NCI-H748 (cell line): ENCODE data around the gene NPBWR2.

ENCODE experiments used
- DNase-seq: peaks from one replicate; lab custom pipeline; 2025; ENCODE audit not compliant: unreplicated experiment; lab: John Stamatoyannopoulos, UW

The NPBWR2 gene

DNA sequence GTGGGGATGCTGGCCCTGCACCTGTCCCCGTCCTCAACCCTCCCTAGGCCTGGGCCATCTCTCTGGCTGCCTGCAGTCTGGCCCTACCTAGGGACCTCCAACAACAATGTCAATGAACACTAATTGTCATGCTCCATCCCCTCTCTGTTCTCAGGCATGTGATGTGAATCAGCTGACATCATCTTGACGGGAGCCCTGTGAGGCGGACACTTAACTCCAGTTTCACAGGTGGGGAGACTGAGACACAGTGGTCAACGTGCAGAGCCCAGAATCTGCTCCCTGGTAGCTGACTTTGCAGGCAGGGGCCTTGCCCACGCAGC, 45.1 kb downstream of the NPBWR2 start:
- no peak for DNase-seq

DNA sequence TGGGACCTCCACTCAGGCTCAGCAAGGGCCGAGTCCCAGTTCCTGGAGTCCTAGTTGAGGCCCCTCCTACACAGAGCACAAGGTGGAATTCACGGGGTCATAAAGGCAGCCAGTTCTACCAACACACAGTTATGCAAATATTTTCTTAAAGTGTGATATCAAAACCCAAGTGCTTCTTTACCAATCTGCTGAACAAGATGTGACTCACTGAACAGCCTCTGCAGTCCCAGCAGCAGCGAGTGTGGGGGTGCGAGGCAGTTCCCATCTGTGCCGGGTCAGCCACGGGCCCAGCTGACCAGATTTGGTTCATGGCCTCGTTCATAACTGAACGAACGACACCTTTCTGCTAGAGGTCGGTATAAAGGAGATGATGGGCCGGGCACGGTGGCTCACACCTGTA, 48.8 kb downstream of the NPBWR2 start:
- DNase-seq: no peak

DNA sequence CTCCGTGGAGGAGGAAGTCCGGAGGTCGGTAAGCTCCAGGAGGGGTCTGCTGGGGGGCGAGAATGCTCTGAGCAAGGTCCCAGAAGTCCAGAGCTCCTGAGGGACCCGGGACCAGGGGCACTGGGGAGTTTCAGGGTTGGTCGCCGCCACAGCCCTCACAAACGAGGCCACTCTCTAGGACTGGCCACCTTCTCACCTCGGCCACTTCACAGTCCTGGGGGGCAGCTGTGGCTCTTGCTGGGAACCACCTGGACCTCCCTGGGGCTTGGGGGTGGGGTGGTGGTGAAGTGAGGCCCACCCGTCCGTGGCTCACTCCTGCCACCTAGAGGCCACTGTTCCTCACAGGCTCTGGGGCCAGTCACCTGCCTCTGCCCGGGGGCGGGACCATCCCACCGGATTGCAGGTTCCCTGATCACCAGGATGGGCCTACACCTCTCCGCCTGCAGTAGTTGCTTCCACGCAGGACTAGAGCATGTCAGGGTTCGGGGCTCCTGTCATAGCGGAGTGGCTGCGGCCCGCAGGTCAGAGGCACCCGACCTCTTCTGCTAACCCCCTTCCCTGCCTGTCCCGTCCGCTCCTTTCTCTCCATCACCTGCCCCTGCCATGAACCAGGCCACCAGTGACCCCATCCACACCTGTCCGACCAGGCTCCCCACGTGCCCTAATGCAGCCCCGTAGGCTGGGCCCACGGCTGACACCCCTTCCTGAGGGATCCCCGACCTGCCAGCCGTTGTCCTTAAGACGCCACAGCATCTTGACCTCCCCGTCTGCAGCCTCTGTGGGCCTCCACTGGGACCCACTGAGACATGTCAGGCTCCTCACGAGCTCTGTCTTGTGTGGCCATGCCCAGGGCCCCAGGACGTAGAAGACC, 49.5 kb downstream of the NPBWR2 start:
- DNase-seq: peak; percentile 58

DNA sequence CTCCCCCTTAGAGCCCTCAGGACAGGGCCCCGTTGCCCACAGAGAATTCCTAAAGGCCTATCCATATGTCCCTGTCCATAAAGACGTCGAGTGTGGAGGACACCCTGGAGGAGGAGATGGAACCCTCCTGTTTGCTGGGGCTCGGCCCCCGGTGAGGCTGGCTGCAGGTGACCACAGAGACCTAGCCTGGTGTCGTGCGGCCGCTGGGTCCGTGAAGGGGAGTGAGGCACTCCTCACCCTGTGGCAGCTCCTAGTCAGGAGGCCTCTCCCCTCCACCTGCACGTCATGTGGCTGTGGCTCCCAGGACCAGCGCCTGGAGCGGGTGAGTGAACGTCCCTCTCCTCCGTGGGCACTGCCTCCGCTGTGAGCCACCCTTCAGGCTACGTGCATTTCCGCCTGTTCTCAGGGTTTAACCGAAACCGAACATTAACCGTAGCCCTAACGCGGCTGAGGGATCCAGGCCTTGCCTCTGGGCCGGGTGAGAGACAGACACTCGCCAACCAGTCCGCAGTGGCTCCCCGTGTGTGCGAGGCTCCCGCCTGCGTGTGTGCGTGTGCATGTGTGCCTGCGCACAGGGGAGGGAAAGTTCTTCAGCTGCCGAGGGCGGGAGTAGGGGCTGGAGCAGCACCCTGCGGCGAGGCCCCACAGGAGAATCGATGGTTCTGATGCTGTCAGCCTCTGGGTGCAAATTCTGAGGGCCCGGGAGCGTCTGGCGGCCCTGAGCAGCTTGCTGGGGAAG, 50.3 kb downstream of the NPBWR2 start:
- no peak for DNase-seq

DNA sequence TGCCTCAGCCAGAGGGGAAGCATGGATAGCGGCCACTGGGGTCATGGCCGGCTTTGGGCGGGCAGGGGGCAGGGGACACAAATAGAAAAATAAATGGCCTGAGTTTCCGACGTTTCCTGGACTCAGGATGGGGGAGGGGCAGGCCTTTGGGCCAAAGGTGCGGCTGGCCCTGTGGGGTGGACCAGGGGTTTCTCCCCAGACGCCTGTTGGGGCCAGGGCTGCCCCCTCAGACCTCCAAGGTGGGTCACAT, 50.8 kb downstream of the NPBWR2 start:
- no peak for DNase-seq

DNA sequence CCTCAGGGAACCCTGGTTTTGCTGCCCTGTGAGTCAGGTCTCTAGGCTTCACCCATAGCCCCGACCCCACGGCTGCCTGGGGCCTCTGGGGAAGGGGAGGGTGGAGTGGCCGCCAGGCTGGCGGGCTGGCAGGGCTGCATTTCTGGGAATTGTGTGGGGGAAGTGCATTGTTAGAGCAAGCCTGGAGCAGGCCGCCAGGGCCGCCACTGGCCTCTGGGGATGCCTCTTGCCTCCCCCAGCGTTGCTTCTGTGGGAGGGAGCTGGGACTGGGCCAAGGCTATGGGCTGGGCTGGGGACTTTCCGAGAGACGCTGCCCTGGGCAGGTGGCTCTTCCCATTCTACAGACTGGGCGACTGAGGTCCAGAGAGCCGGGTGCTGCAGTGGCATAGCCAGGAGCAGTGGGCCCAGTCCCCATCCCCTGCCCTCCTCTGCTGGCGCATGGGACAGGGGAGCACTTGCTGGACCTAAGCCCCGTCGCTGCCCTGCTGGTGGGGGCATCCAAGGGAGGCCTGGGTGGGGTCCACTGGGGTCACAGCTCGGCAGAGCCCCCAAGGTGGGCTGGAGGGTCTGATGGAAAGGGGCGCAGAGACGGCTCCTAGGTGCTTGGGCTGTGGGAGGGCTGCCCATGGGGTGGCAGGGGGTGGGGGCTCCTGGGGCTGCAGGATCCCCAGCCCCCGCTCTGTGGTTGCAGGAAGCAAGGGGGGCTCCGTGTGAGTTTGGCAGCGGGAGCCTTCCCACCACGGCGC, 51.3 kb downstream of the NPBWR2 start:
- no peak for DNase-seq

DNA sequence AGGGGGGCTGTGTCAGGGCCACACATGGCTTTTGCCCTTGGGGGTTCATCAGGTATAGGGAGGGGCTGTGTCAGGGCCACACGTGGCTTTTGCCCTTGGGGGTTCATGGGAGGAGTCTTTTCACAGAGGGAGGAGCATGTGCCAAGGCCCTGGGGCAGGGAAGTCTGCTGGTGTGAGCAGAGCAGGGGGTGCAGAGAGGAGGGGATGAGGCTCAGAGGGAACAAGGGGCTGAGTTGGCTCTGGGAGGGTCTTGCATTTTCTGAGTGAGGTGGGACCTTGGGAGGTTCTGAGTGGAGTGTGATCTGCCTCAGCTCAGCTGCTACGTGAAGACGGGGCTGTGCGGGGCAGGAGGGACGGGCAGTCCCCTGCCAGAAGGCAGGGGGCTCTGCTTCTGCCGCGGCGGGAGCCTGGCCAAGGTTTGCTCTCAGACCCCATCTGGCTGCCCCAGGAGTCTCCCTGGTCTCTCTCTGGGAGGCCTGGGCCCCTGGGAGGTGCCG, 51.9 kb downstream of the NPBWR2 start:
- DNase-seq: no peak

DNA sequence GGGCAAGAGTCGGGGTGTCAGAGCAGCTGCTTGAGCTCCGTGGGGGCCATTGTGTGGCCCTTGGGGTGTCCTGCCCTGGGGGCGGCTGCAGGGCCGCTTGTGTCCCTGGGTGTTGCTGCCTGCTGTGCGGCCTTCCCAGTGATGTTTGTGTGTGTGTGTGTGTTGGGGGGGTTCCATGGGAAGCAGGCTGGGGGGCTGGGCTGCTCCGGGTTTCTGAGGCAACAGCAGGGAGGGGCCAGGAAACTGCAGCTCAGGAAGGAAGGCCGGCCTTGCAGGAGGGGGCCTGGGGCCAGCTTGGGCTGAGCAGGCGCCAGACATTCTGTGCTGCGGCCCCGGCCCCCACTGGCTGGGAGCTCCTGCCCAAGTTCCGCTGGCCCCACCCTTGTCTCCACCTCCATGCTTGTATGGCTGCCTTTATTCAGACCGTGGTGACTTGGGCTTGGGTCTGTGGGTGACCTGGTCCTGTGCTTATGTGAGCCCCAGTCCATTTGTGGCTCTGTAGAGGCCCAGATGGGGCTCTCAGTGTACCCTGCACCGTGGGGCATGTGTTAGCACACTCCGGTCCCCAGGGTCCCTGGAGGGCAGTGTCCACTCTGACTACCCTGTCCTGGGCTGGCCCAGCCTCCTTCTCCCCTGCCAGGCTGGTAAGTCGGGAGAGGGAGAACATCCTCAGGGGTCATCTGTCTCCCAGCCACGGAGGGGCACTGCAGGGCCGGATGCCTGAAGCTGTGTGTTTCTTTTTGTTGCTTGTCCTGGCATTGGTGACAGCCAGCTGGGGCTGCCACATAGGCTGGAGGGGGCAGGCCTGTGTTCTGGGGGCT, 53.3 kb downstream of the NPBWR2 start:
- DNase-seq: no peak
